GM12872 (cell line): Measurements from ENCODE around the gene HLCS.

Source experiments
- CTCF ChIP-seq: IDR thresholded peaks from 3 replicates; pipeline ENCODE4 v1.5.1; 2011; ENCODE audit warnings: low read depth, mild to moderate bottlenecking, low read length, moderate library complexity; ENCODE audit not compliant: insufficient read depth

Gene HLCS

GRCh38 chr21:36904093-36904666 is 62.3 kb downstream of the HLCS start:
- TF ChIP-seq CTCF = no peak

GRCh38 chr21:36902793-36903192 is 63.7 kb downstream of the HLCS start:
- TF ChIP-seq CTCF = no peak

GRCh38 chr21:36902331-36902730 is 64.1 kb downstream of the HLCS start:
- TF ChIP-seq CTCF = no peak

- no peak for TF ChIP-seq CTCF
Measured at GRCh38 chr21:36901575-36901974, 64.9 kb downstream of the HLCS start.

- no peak for TF ChIP-seq CTCF
Measured at GRCh38 chr21:36893581-36893980, 72.9 kb downstream of the HLCS start.

- no peak for TF ChIP-seq CTCF
Measured at GRCh38 chr21:36892201-36892600, 74.3 kb downstream of the HLCS start.

GRCh38 chr21:36891692-36892091 is 74.8 kb downstream of the HLCS start:
- no peak for TF ChIP-seq CTCF

GRCh38 chr21:36891121-36891520 is 75.3 kb downstream of the HLCS start:
- no peak for TF ChIP-seq CTCF
